Activated CD4-positive, alpha-beta T cell treated with anti-CD3 and anti-CD28 coated beads, Interleukin-2, Interleukin-4, amounts not matched to agents 100 ng/mL and 50 ng/mL, durations not matched to agents 16 hours and 8 hours (primary cell): ENCODE data around the gene SLC25A13.

Source experiments
- DNase-seq: peaks from one replicate; pipeline ENCODE4 v3.0.0-alpha.2; 2020; ENCODE audit warnings: low spot score

Gene SLC25A13

DNA sequence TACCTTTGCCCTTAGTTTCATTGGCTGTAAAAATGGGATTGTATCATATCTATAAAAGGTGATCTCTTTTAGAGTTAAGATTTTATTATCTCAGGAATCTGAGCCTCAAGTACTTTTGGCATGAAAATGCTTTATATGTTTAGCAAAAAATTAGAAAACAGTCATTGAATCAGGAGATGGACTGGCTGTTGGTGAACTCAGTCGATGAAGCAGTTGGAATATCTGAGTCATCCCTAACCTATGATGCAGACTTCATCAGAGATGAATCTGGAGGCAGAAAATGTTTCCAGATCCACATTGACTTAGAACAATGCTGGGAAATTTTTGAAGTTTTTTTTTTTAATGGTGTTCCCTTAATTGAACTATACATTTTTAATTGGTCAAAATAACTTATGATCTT, 228.5 kb downstream of the SLC25A13 start:
- no peak for DNase-seq

DNA sequence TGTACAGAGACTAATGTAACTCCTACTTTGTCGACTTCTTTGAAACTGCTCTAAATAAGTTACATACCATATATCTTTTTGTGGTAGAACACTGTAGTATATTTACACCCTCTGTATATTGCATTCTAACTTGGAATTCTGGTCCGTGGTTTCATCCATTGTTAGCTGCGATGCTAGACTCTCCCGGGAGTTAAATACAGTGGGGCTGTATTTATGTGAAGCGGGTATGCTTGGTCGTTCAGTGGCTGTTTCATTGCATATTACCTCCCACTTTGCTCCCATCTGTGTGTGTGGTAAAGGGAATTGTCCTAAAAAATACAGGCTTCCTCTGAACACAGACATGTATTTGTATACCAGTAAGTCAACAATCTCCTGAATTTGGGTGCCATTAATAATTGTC, 231.1 kb downstream of the SLC25A13 start:
- no peak for DNase-seq

DNA sequence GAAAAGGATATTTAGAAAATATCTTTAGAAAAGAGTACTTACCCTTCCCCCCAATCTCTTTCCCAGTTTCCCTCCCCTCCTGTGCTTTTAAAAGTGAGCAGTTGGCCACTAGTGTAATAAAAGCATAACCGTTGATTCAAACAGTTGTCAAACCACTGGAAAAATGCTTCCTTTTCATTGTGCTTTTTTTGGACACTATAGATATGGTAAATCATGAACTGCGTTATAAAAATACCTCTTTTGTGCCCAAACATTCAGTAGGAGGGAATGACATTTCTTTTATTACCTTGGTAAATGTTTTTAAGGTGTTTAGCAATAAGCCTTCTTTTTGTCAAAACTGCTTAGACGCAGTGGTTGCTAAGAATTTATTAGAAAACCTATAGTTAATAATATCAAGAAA, 232.4 kb downstream of the SLC25A13 start:
- DNase-seq, result no peak

DNA sequence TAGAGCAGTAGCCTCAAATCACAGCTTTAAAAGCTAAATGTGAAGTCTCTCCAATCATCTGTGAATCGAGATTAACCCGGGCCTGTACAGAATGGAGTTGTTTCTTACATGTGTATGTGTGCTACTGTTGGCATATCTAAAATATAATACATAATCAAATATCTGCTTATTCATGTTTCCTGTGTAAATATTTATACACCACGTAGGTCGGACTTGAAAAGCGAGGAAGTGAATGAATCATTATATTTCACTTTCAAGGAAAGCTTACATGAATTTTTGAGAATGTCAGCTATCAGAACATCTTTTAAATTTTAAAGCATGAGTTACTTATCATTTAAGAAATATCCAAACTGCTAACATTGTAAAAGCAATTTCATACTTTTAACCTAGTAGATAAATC, 233.3 kb downstream of the SLC25A13 start:
- no peak for DNase-seq

DNA sequence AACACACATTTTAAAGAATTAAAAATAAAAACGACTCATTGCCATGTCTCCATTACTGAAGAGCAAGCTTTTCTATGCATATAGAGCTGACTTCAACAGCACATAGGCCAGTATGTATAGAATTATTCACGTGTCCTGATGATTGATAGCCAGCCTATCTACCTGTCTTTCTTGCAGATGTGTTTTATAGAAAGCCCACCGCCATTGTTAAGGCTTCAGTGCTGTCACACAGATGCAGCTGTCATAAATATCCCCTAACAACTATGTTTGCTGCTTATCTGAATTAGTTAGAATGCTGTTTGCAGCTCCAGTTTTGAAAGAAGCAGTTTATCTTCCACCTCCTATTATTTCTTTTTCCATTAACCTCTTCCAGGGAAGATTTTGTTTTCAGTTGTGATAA, 235.9 kb downstream of the SLC25A13 start:
- no peak for DNase-seq

DNA sequence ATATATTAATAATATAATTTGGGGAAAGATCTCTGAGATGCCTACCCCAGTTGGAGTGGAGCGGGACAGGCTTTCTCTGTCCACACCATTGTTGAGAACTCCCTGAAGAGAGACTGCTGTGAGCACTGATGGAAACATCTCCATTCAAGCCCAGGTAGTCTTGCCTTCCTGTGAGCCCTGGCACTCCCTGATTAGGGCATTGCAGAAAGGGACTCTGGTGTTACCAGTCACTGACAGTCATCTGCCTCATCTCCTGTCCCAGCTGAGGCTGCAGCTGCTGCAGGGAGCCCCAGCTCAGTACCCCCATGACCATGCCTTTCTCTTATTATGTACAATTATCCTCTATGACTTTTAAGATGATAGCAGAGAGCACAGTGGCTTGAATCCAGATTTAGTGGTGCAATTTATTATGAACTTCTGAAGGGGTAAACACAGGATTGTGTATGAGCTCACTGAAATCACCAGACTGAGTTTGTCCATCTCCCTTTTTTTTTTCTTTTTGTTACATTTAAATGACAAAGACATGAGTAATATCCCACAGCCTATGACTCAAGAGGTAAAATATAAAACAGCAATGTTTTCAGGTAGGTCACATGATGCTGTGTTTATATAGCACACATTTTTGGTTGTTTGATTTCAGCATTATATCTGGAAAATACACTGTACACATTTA, 236.9 kb downstream of the SLC25A13 start:
- DNase-seq, result no peak

DNA sequence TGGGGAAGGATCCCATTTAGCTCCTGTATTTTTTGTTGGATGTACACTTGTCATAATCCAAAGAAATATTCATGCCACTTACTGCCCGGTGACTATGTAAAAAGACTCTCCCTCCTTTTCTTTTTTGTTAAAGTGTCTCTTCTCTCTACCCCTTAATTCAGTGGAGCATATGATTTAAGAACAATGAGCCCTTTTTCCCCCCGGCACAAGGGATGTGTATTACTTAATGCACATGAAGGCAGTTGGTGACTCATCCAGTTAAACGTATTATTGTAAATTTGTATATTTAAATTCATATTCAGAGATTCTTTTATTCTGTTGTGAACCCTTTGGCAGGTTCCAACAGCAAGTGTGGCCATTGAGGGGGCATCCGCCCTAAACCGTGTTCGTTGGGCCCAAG, 241.9 kb downstream of the SLC25A13 start:
- no peak for DNase-seq

DNA sequence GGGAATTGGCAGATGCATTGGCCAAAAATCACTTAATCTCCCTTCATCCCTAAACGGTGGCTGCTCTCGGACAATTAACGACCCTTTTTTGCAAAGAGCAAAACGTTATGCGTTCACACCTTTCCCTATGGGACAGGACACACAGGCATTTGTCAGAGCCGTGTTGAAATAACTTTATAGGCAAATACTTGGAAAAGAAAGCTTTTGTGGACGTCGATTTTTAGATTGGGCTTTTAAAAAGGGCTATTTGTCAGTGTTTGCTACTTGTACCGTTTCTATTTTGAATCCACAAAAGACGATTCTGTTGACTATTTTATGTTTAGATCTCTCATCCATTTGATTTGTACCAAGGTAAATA, 245.6 kb downstream of the SLC25A13 start:
- DNase-seq, result no peak

DNA sequence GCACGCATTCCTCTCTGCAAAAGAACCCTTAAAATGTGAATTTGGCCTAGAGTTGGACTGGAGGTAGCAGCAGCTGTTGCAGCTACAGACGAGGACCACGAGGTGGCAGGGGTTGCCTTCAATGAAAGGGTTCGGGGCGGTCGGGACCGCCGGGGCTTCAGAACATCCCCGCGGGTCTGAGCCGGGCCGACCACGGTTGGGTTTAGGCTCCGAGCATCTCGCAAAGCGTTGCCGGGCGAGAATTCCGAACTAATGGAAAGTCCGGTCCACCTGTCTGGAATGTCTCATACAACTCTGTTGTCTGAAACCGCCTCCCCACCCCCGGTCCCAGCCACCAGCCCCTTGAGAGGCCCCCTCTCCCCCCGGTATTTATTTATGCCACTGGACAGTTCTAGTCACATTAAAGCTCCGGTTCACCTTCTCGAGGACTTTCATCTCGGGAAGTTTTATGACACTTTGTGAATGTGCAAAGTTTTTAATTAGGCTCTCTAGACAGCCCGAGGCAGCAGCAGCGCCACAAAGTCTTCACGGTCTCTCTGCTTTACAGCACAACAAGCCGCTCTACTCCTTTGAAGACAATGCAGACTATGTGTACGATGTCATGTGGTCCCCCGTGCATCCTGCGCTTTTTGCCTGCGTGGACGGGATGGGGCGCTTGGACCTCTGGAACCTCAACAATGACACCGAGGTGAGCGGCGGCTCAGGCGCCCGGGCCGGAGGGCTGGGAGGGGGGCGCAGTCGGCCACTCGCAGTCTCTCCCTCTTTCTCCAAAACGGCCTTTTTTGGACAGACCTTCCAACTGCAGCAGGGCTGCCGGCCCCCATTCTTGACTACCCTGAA, 246.2 kb downstream of the SLC25A13 start:
- DNase-seq, result peak; percentile 46

DNA sequence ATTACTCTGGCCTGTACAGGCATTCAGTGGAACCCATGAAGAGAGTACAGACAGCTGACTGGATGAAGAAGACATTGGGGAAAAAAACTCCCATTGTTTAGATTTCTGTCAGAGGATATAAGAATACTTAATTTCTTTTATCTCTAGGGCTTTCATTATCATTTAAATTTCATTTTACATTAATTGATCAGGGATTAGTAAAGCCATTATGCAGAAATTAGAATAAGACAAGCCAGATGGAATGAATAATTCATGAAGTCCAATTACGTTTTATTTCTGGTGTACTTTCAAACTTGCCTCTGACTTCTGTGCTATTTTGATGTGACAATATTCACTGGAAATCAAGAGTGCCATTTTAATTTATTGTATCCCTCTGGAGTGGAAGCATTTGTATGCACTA, 247.0 kb downstream of the SLC25A13 start:
- no peak for DNase-seq
